Parathyroid adenoma (tissue), 2 donors: ENCODE results near the gene FN1.

Experiments
- H2AFZ ChIP-seq: fragments of 300-600 bp; sonication (generic); one replicate; pipeline ENCODE4 v1.7.0; 2017; ENCODE audit warnings: antibody characterized with exemption, mild to moderate bottlenecking
- H3K27ac ChIP-seq: fragments of 300-600 bp; sonication (generic); one replicate; pipeline ENCODE4 v1.7.0; 2017
- H3K27me3 ChIP-seq: fragments of 300-600 bp; sonication (generic); one replicate; pipeline ENCODE4 v1.7.0; 2017; ENCODE audit warnings: low read length; ENCODE audit not compliant: control insufficient read depth, insufficient read depth
- H3K36me3 ChIP-seq: fragments of 300-600 bp; sonication (generic); one replicate; pipeline ENCODE4 v1.7.0; 2017; ENCODE audit warnings: low read length; ENCODE audit not compliant: control insufficient read depth, insufficient read depth
- H3K4me1 ChIP-seq: fragments of 300-600 bp; sonication (generic); one replicate; pipeline ENCODE4 v1.7.0; 2017; ENCODE audit warnings: control low read depth
- H3K4me2 ChIP-seq: fragments of 300-600 bp; sonication (generic); one replicate; pipeline ENCODE4 v1.7.0; 2017; ENCODE audit warnings: low read length
- H3K4me3 ChIP-seq: fragments of 300-600 bp; sonication (generic); one replicate; pipeline ENCODE4 v1.7.0; 2017; ENCODE audit warnings: low read depth, low read length
- H3K79me2 ChIP-seq: fragments of 300-600 bp; sonication (generic); one replicate; pipeline ENCODE4 v1.7.0; 2017; ENCODE audit warnings: control low read depth
- H3K9ac ChIP-seq: fragments of 300-600 bp; sonication (generic); one replicate; pipeline ENCODE4 v1.7.0; 2017; ENCODE audit warnings: mild to moderate bottlenecking
- H3K9me3 ChIP-seq: fragments of 300-600 bp; sonication (generic); one replicate; pipeline ENCODE4 v1.7.0; 2017; ENCODE audit warnings: low read length; ENCODE audit not compliant: control insufficient read depth
- TF ChIP-seq, protein P1 (sequence below): fragments of 300-600 bp; sonication (generic); IDR thresholded peaks from one replicate; pipeline ENCODE4 v1.7.0; 2017; ENCODE audit warnings: antibody characterized with exemption, mild to moderate bottlenecking
- donor health status: primary hyperparathyroidism.

The FN1 gene

DNA sequence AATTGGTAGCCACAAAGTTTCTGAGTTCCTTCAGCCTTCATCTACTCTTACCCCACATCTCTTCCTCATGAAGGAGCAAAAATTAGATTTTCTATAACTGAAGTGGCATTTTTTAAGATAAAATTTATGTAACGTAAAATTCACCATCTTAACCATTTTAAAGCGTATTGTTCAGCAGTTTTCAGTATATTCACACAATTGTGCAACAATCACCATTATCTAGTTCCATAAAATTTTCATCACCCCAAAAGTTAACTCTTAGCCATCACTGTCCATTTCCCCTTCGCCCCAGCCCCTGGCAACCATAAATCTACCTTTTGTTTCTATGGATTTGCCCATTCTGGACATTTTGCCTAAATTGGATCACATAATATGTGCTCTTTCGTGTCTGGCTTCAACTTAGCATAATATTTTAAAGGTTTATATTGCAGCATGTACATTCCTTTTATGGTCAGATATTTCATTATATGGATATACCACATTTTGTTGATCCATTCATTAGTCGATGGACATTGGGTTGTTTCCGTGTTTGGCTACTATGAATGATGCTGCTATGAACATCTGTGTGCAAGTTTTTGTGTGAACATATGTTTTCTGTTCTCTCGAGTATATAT, 79.4 kb downstream of the FN1 start:
- H3K9ac ChIP-seq: no peak overlapping the region
- H3K4me2 ChIP-seq: no peak overlapping the region
- no peaks in the 10 kb centered on the region for H3K27me3 ChIP-seq
- H3K79me2 ChIP-seq: no peaks in the 10 kb centered on the region
- H3K4me3 ChIP-seq: no peak overlapping the region
- no peak overlapping the region for H2AFZ ChIP-seq
- H3K36me3 ChIP-seq: no peaks in the 10 kb centered on the region
- TF ChIP-seq, protein P1, sequence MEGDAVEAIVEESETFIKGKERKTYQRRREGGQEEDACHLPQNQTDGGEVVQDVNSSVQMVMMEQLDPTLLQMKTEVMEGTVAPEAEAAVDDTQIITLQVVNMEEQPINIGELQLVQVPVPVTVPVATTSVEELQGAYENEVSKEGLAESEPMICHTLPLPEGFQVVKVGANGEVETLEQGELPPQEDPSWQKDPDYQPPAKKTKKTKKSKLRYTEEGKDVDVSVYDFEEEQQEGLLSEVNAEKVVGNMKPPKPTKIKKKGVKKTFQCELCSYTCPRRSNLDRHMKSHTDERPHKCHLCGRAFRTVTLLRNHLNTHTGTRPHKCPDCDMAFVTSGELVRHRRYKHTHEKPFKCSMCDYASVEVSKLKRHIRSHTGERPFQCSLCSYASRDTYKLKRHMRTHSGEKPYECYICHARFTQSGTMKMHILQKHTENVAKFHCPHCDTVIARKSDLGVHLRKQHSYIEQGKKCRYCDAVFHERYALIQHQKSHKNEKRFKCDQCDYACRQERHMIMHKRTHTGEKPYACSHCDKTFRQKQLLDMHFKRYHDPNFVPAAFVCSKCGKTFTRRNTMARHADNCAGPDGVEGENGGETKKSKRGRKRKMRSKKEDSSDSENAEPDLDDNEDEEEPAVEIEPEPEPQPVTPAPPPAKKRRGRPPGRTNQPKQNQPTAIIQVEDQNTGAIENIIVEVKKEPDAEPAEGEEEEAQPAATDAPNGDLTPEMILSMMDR: no peak
- H3K27ac ChIP-seq: no peak overlapping the region
- no peaks in the 10 kb centered on the region for H3K4me1 ChIP-seq
- no peaks in the 10 kb centered on the region for H3K9me3 ChIP-seq

DNA sequence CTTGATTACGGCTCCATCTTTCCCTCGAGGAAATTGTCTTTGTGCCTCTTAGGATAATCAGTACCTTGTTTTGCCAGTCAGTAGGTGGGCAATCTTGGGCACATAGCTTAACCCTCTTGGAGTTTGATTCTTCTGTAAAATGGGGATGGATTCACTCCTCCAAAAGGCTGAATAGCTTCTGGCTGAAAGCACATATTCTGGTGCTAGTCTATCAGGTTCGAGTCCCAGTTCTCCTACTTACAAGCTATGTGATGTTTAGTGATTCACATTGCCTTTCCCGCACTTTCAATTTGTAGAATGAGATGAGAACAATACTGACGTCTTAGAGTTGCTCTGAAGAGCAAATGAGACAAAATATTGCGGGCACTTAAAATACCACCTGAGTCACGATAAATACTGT, 80.1 kb downstream of the FN1 start:
- H2AFZ ChIP-seq: no peak overlapping the region
- no peak overlapping the region for H3K9ac ChIP-seq
- no peak overlapping the region for H3K27ac ChIP-seq
- H3K4me1 ChIP-seq: no peaks in the 10 kb centered on the region
- no peaks in the 10 kb centered on the region for H3K79me2 ChIP-seq
- TF ChIP-seq, protein P1: no peak
- H3K4me2 ChIP-seq: no peak overlapping the region
- H3K4me3 ChIP-seq: no peak overlapping the region
- no peaks in the 10 kb centered on the region for H3K9me3 ChIP-seq
- H3K36me3 ChIP-seq: no peaks in the 10 kb centered on the region
- H3K27me3 ChIP-seq: no peaks in the 10 kb centered on the region

DNA sequence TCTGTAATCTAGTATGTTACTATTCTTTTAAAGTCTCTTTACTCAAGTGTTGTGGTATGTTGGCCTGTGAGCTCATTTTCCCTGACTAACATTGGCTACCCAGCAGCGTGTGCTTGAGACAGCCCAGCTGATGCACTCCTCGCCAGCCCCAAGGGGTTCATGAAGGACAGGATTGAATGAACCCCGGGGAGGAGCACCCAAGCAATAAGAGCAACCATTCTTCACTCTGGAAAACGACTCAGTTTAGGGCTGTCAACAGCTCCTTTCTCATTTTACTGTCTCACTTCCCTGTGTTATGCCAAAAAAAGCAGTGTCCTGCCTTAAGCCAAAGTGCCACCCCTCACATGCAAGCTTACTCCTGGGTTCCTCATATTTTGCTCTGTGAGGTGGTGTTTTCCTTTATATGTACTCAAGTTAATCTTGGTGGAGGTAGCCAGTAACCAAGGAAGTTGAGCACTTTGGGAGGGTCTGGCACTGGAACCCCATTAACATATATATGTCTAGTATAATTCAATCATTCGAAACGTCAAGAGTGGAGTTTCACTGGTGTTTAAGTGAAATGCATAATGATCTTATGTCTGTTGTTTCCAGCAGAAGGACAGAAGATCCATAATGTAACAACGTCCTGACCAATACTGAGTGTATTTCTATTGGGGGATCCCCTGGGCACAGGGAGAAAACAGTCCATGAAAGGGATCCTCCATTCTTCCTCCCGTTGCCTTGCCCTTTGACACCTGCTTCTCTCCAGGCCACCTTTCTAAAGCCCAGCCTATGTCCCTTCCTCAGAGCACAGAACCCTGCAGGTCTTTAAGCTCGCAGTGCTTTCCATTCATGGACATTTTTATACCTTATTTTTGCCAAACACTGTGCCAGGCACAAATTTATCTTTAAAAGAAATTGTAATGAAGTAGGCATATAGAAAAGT, 80.8 kb downstream of the FN1 start:
- TF ChIP-seq, protein P1: no peak
- Histone ChIP-seq H3K9me3 (no peaks in the 10 kb centered on the region), H3K36me3 (no peaks in the 10 kb centered on the region)

DNA sequence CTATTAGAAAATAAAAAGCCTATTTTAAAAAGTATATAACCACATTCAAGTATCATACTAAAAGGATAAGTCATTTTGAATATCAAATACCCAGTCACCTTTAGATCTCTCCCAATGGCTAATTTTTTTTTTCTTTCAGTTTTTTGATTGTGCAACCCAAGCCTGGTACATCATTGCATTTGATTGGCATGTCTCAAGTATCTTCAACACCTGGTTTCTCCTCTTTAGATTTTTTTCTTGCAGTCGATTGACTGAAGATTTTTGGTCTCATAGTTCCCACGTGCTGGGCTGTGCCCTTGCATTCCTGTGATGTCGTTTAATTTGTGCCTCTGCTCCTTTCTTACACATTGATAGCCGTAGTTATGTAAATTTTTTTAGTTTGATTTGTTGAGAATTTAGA, 83.3 kb downstream of the FN1 start:
- H3K27ac ChIP-seq: no peak overlapping the region
- no peaks in the 10 kb centered on the region for H3K4me1 ChIP-seq
- no peak overlapping the region for H3K9ac ChIP-seq
- H3K36me3 ChIP-seq: no peaks in the 10 kb centered on the region
- H3K9me3 ChIP-seq: no peaks in the 10 kb centered on the region
- no peak overlapping the region for H3K4me2 ChIP-seq
- no peak overlapping the region for H2AFZ ChIP-seq
- no peaks in the 10 kb centered on the region for H3K27me3 ChIP-seq
- no peaks in the 10 kb centered on the region for H3K79me2 ChIP-seq
- TF ChIP-seq, protein P1: no peak
- H3K4me3 ChIP-seq: no peak overlapping the region

More for the DNA sequence above, 80.8 kb downstream of the FN1 start:
- H2AFZ ChIP-seq: no peak overlapping the region
- no peaks in the 10 kb centered on the region for H3K27me3 ChIP-seq
- no peaks in the 10 kb centered on the region for H3K79me2 ChIP-seq
- no peak overlapping the region for H3K4me2 ChIP-seq
- no peak overlapping the region for H3K9ac ChIP-seq
- H3K4me1 ChIP-seq: no peaks in the 10 kb centered on the region
- no peak overlapping the region for H3K4me3 ChIP-seq
- H3K27ac ChIP-seq: no peak overlapping the region
